ENCODE data around the gene MYL12A.

MYL12A gene

DNA sequence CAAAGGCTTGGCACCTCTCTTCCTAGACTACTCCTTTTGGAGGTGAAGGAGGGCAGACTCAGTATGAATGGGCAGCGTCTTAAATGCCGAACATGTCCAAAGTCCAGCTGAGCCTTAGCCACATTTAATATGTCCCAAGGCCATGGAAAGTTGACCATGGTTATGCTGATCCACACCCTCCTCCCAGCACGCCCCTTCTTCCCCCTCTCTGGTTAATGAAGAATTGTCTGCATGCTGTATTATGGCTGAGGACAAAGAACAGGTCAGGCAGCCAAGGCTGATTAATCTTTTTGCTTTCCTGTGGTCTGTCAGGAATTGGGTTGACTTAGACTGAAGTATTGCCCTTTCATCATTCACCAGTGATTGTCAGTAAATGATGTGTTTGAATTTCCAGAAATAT is 22.0 kb upstream of the MYL12A start:
- DNase-seq = no peak

GRCh38 chr18:3226048-3226447 is 21.6 kb upstream of the MYL12A start:
- no peak for DNase-seq

DNA sequence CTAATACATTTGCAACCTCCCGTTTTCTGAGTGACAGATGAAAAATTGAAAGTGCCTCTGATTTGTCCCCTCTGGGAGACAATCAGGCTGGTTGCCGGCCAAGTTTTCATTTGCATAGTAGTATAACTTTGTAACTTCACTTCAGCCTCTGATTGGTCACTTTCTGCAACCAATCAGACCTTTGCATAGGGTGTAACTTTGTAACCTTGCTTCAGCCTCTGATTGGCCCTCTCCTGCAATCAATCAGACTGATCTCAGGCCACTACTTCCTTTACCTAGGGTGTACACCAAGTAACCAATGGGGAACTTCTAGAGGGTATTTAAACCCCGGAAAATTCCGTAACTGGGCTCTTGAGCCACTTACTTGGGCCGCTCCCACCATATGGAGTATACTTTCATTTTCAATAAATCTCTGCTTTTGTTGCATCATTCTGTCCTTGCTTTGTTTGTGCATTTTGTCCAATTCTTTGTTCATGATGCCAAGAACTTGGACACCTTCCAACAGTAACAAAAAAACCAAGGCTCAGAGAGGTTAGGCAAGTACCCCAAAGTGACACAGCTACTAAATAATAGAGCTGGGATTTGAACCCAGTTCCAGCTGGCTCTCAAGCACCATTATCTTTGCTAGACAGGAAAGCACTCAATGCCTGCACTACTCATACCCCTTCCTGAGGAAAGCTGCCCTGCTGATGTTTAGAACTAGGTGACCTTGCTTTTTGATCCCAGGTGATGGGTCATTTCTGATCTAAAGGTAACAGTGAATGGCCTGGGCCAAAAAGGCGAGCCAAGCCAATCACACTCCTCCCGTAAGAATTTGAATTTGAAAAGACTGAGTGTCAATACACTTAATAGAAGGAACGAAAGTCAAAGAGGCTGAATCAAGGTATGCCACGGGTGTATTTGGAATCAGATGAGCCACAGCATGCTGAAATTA is 16.9 kb upstream of the MYL12A start:
- DNase-seq = peak; percentile 40

- DNase-seq = no peak
These were observed 14.6 kb upstream of the MYL12A start for GRCh38 chr18:3233004-3233403.

- no peak for DNase-seq
These were observed 14.0 kb upstream of the MYL12A start for GRCh38 chr18:3233433-3234168.

- DNase-seq = no peak
These were observed 13.1 kb upstream of the MYL12A start for GRCh38 chr18:3234457-3234856.

GRCh38 chr18:3235846-3236245 is 11.8 kb upstream of the MYL12A start:
- DNase-seq = no peak

GRCh38 chr18:3236470-3236869 is 11.1 kb upstream of the MYL12A start:
- no peak for DNase-seq

GRCh38 chr18:3238742-3239141 is 8.9 kb upstream of the MYL12A start:
- DNase-seq = peak; percentile 20

- no peak for DNase-seq
These were observed 2.4 kb upstream of the MYL12A start for GRCh38 chr18:3245185-3245564.

DNA sequence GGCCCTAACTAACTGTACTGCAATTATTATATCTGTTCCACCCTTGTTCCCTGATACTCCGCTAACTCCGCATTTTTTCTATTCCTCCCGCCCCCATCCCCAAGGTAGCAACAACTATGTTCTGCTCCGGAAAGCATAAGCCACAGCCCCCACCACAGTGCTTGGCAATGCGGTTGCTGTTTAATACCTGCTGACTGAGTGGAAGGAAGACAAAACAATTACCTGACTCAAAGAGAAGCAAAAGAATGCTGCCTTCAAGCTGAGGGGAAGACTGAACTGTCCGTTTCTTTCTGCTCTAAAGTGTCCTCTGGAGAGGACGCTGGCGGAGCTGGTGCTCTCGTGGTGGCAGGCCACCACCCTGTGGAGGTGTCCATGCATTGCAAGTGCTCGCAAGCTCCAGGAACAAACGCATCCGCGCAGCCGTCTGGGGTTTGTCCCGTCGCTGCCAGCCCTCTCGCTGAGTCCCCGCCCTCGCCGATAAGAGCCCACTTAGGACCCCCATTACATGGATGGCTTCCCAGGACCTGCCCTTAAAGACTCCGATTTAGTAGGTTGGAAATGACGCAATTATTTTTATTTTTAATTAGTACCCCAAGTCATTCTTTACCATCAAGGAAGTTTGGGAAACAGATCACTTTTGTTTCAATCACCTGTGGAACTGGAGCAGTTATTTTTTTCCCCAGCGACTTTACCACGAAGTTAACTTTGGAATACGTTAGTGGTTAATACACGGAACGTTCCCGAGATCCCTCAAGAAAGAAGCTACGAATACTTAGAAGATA is 1.6 kb upstream of the MYL12A start:
- DNase-seq = peak; percentile 96

GRCh38 chr18:3246635-3247239 is 864 bp upstream of the MYL12A start:
- DNase-seq = peak; percentile 42

GRCh38 chr18:3248062-3248657 is 559 bp downstream of the MYL12A start:
- peak; percentile 67 for DNase-seq

DNA sequence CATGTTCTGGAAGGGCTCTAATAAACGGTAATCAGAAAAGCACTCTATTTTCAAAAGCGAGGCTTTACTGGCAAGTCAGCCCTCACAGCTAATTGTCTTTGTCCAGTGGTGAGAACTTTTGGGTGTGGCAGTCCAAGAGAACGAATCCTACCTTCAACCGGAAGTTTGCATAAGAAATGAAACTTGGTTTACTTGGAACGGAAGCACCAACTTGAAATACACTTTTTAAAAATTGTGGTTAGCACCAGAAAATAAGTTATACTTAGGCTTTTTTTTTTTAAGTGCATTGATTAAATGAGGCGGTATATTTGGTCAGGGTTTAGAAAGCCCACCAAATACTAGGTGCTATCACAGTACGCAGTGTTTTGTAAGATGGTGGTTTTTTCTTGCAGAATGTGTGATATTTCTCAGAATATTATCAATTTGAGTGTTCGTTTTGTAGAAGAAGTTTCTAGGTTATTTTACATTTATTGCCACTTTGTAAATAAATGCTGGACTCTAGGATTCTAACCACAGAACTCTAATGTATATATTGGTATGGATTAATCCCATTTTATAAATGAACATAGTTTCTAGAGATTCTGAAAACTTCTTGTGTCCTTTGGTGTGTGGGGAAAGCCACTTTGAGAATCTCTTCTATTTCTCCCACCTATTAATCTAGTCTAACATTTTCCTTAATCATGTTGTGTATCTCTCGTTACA is 1.2 kb downstream of the MYL12A start:
- DNase-seq = peak; percentile 73

- DNase-seq = no peak
These were observed 2.9 kb downstream of the MYL12A start for GRCh38 chr18:3250237-3251107.

DNA sequence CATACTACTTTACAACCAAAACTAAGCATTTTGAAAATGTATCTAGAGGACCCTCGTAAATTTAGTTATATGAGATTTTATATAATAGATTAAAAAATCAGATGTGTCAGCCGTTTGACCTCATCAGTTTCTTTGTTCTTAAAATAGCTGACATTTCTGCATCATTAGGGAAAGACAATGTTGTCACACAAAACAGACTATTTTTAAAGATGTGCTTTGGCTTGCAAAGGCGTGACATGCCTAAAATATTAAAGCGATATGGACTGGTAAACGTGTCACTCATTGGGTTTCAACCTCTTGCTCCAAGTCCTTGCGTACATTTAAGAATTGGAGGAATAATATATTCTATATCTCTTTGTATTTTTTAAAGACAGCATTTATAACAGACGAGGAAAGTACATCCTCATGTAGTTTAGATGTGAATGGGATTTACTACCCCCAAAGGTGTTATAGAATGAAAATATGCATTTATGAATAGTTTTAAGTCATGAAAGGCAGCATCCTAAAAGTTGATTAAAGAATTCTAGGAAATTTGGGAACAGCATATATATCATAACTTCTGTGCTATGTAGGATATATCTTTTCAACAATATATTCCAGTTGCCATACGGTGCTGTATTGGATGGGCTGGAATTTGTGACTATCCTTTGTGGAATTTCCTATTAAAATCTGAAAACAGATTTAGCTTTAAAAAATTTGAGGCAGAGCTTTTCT is 3.8 kb downstream of the MYL12A start:
- no peak for DNase-seq

DNA sequence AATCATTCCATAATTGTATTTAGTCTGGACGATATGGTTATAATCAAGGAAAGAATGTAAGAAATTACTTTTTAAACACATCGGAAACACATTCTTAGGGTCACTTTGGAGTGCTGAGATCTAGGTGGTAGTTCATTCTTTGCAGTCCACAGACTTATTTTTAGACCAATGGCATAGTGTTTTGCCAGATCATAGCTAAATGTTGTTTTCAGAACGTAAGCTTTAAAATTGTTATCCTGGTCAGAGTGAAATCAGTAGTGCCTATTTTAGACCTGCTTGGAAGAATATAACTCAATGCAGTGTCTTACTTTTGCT is 4.3 kb downstream of the MYL12A start:
- no peak for DNase-seq

DNA sequence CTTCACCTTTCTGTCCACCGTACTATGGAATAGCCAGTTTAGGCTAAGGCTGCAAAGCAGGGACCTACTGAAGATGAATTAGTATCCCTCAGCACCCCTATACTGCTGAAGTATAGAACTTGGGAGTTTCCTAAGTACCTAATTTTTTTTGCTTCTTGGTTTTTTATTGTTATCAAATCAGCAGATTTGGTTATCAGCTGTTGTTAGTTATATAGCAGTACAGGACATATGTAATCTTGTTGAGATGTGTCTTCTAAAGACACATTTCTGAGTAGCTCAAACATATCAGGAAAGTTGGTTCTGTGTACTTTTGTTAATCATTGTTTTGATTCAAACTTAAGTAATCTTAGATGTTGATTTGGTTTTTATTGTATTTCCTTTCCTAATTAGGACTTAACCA is 5.2 kb downstream of the MYL12A start:
- no peak for DNase-seq

DNA sequence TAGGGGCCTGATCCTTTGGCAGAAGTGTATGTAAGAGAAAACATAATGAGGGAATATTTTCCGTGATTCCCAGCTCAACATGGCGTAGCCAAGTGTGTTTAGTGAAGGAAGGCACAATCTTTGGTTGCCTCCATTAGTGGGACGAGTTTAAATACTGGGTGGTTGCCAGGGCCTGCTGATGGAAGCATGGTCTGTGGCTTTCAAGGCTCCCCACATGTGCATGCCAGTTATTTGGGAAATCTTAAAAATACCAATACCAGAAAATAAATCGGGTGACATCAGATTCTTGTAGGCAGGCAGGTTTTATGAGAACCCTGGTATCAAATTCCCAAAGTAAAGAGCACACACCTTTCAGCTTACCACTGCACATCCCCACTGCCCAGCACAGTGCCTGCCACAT is 7.1 kb downstream of the MYL12A start:
- DNase-seq = no peak

- no peak for DNase-seq
These were observed 8.1 kb downstream of the MYL12A start for GRCh38 chr18:3255611-3256165.
